Measurements from ENCODE around the gene IL17RA.

Gene IL17RA

GRCh38 chr22:17085277-17086181, 729 bp downstream of the IL17RA start:
- no peak for FAIRE-seq

GRCh38 chr22:17086296-17086695, 1.5 kb downstream of the IL17RA start:
- FAIRE-seq, result no peak

- FAIRE-seq, result no peak
Observed at GRCh38 chr22:17086788-17087497, 2.1 kb downstream of the IL17RA start.

- no peak for FAIRE-seq
Observed at GRCh38 chr22:17087498-17088131, 2.8 kb downstream of the IL17RA start.

GRCh38 chr22:17090550-17090949, 5.8 kb downstream of the IL17RA start:
- FAIRE-seq, result no peak

GRCh38 chr22:17091851-17092250, 7.1 kb downstream of the IL17RA start:
- FAIRE-seq, result no peak

- FAIRE-seq, result no peak
Observed at GRCh38 chr22:17093081-17093480, 8.3 kb downstream of the IL17RA start.

- FAIRE-seq, result no peak
Observed at GRCh38 chr22:17095538-17095937, 10.7 kb downstream of the IL17RA start.

- FAIRE-seq, result no peak
Observed at GRCh38 chr22:17096071-17096470, 11.3 kb downstream of the IL17RA start.

- FAIRE-seq, result no peak
Observed at GRCh38 chr22:17097062-17097461, 12.3 kb downstream of the IL17RA start.

GRCh38 chr22:17097701-17098100, 12.9 kb downstream of the IL17RA start:
- FAIRE-seq, result no peak

GRCh38 chr22:17098379-17098819, 13.6 kb downstream of the IL17RA start:
- no peak for FAIRE-seq

GRCh38 chr22:17100621-17101020, 15.8 kb downstream of the IL17RA start:
- FAIRE-seq, result no peak

GRCh38 chr22:17101475-17102296, 16.9 kb downstream of the IL17RA start:
- FAIRE-seq, result no peak

- no peak for FAIRE-seq
Observed at GRCh38 chr22:17102297-17102667, 17.5 kb downstream of the IL17RA start.

GRCh38 chr22:17103351-17103750, 18.6 kb downstream of the IL17RA start:
- no peak for FAIRE-seq

- no peak for FAIRE-seq
Observed at GRCh38 chr22:17104336-17104935, 19.6 kb downstream of the IL17RA start.

GRCh38 chr22:17105143-17106129, 20.6 kb downstream of the IL17RA start:
- no peak for FAIRE-seq

- no peak for FAIRE-seq
Observed at GRCh38 chr22:17106161-17106784, 21.5 kb downstream of the IL17RA start.

- FAIRE-seq, result no peak
Observed at GRCh38 chr22:17106785-17107546, 22.2 kb downstream of the IL17RA start.

Measured in endometrium (tissue), 2 donors.